ENCODE results near the gene UBE2O.
A peak's percentile ranks its signal among the peaks of the same experiment; 100 is the strongest.

UBE2O gene

DNA sequence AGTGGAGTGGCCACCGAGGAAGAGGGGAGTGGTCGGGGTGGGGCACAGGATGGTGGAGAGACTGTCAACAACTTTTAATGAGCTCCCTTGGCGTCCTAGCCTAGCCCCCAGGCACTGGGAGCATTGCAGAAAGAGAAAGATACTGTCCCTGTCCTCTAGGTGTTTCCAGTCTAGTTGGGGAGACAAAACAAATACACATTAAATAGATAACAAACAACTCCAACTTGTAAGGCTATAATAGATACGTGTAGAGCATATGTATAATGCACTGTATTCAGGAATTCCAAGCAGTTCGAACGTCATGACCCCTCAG is 435 bp upstream of the UBE2O start:
- TF ChIP-seq, protein P1, sequence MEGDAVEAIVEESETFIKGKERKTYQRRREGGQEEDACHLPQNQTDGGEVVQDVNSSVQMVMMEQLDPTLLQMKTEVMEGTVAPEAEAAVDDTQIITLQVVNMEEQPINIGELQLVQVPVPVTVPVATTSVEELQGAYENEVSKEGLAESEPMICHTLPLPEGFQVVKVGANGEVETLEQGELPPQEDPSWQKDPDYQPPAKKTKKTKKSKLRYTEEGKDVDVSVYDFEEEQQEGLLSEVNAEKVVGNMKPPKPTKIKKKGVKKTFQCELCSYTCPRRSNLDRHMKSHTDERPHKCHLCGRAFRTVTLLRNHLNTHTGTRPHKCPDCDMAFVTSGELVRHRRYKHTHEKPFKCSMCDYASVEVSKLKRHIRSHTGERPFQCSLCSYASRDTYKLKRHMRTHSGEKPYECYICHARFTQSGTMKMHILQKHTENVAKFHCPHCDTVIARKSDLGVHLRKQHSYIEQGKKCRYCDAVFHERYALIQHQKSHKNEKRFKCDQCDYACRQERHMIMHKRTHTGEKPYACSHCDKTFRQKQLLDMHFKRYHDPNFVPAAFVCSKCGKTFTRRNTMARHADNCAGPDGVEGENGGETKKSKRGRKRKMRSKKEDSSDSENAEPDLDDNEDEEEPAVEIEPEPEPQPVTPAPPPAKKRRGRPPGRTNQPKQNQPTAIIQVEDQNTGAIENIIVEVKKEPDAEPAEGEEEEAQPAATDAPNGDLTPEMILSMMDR (IDR thresholded peaks at IDR 0.05; ENCODE audit: low read depth, low read length) = no peak
- H3K4me3 ChIP-seq (replicated peaks in 1 of 2; ENCODE audit: low read depth in 2 of 2, low read length in 2 of 2) = no peak overlapping the region
- no peak for DNase-seq (ENCODE audit: low read depth in 2 of 2)

DNA sequence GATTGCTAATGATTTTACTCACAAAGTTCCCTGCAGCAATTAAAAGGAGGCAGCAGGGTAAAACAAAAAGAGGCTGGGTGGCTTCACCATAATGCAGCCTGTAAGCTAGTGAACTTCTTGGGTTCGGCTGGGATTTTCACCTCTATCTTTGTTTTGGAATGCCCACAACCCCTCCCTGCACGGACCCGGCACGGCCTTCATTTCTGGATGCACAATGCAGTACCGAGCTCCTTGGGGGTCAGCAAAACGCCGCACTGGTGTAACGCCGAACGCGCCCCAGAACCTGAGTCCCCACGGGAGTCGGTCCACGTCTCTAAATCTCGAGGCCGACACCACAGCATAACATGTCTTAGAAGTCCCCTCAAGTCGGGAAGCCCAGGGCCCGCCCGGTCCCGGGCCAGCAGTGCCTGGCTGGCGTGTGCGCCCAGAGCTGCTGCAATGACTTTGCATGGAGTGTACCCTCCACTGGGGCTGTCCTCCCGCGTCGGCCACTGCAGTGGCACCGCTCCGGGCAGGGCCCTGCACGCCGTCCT is 759 bp downstream of the UBE2O start:
- peak overlapping the region; percentile 61 to 82 for H3K4me3 ChIP-seq (replicated peaks in 1 of 2; ENCODE audit: low read depth in 2 of 2, low read length in 2 of 2)
- TF ChIP-seq, protein P1 (IDR thresholded peaks at IDR 0.05; ENCODE audit: low read depth, low read length) = no peak
- DNase-seq (ENCODE audit: low read depth in 2 of 2) = no peak

DNA sequence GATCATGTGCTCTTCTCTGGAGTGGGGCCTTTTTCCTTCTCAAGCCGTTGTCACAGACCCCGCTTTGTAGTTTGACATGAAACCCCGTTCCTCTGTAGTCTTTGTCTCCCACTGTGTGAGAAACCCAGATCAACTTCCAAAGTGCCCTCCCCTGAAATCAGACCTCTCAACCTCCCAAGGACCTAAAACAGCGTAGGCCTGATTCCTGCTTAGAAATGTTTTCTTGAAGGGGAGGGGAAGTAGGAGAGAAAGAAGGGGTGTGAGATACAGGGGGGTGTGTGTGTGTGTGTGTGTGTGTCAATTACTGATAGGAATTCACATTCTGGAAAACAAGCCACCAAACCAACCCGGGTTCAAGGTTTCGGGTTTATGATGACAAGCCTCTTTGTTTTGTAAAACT is 1.4 kb downstream of the UBE2O start:
- H3K4me3 ChIP-seq (replicated peaks in 1 of 2; ENCODE audit: low read depth in 2 of 2, low read length in 2 of 2) = peak overlapping the region; percentile 61 to 82
- no peak for DNase-seq (ENCODE audit: low read depth in 2 of 2)
- TF ChIP-seq, protein P1 (IDR thresholded peaks at IDR 0.05; ENCODE audit: low read depth, low read length) = no peak

DNA sequence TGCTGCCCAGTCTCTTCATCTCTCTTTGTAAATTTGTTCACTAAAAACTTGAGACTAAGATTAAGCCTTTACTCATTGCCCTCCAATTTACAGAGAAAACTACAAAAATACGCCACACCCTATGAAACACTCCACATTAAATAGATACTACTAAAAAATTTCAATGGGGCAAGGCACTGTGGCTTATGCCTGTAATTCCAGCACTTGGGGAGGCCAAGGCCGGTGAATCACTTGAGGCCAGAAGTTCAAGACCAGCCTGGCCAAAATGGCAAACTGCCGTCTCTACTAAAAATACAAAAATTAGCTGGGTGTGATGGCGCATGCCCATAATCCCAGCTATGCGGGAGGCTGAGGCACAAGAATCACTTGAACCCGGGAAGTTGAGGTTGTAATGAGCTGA is 3.8 kb downstream of the UBE2O start:
- H3K4me3 ChIP-seq (replicated peaks in 1 of 2; ENCODE audit: low read depth in 2 of 2, low read length in 2 of 2) = no peak overlapping the region
- TF ChIP-seq, protein P1 (IDR thresholded peaks at IDR 0.05; ENCODE audit: low read depth, low read length) = no peak
- peak in 1 of 2 donors; percentile 48 for DNase-seq (ENCODE audit: low read depth in 2 of 2)

DNA sequence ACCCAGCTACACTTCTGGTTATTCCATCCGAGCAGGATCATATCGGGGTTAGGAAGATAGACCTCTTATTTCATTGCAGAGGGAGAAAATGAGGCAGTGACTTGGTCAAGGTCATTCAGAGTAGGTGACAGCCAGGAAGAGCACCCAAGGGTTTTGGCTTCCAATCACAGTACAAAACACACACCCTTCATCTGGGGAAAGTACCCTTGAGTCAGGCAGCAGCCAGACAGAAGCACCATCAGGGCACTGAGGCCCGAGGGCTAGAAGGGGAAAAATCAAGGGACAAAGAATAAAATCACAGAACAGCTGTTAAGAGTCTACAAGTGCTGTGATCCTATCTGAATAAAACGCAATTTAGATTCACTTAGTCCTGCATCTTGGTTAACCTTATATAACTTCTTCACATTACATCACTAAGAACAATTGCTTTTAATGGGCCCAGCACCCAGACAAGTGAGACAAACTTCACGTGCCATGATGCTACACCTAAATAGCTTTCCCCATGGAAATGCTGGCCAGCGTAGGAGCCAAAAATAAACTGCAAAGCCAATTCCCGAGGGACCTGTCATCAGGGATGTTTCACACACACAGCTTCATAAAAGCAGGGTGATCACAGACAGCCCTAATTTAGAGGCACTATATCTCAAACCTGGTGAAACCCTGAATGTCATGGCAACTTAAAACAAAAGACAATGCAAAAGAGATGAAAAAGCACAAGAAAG is 4.9 kb downstream of the UBE2O start:
- H3K4me3 ChIP-seq (replicated peaks in 1 of 2; ENCODE audit: low read depth in 2 of 2, low read length in 2 of 2) = no peak overlapping the region
- DNase-seq (ENCODE audit: low read depth in 2 of 2) = peak in 1 of 2 donors; percentile 53
- TF ChIP-seq, protein P1 (IDR thresholded peaks at IDR 0.05; ENCODE audit: low read depth, low read length) = no peak

DNA sequence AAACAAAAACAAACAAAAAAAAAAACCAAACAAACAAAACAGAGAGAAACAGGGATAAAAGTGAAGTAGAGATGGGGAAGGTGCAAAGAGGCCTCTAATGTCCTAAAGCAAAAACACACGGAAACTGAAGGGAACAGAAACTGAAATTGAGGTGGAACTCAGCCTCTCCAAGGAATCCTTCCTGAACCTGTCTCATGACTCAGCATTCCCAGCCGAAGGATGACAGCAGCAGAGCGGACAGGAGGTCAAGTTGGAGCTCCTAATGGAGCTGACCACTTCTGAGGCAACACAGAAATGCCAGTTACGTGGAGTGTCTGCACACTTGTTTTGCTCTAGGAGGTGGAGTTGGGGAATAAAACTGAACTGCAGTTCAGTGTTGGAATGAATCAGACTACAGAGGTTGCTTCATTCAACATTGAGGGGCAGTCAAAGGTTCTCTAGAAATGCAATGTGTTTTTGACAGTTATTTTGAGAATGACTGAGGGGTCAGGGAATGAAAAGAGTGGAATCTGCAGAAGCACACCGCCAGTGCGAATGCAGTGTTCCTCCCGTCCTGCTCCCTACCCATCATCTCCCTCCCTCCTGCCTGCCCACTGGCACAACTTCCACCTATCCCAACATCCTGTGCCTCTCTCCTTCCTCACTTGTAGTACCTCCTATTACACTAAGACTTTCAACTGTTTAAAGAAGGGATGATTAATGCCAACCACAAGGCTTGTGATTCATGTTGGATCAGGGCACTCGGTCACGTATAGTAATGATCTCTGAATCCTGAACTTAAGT is 6.3 kb downstream of the UBE2O start:
- TF ChIP-seq, protein P1 (IDR thresholded peaks at IDR 0.05; ENCODE audit: low read depth, low read length) = no peak
- no peak overlapping the region for H3K4me3 ChIP-seq (replicated peaks in 1 of 2; ENCODE audit: low read depth in 2 of 2, low read length in 2 of 2)
- DNase-seq (ENCODE audit: low read depth in 2 of 2) = peak; percentile 80 to 85
